K562 (cell line): ENCODE data around the gene LDB1. TPM values are rescaled to one million over a fixed set of nuclear protein-coding genes. Genes with fewer than 3 reads are reported as not detected.
A peak's percentile ranks its signal among the peaks of the same experiment; 100 is the strongest.

Source experiments
- ATAC-seq: fragments of 200-7000 bp; cut with Tn5 transposase; 3 replicates; pipeline ENCODE4 v1.9.1; 2020; ENCODE audit warnings: moderate library complexity
- BruUV-seq: library from RNA; stranded (reverse); fragments of 400-500 nt; replicated peaks from 2 replicates; lab custom pipeline; 2021; lab: Mats Ljungman, UMichigan
- CTCF ChIA-PET: fragments of 300-600 bp; formaldehyde crosslinking; extraction: SDS; loops from one replicate; lab custom pipeline; 2021; ENCODE audit warnings: low intra/inter-chr PET ratio; lab: Yijun Ruan, JAX
- POLR2A ChIA-PET: fragments of 300-600, 350-650 bp; sonication (Branson Sonifier 250); formaldehyde crosslinking; extraction: SDS; loops from one replicate; lab custom pipeline; 2021; ENCODE audit warnings: antibody characterized with exemption, inconsistent platforms; lab: Yijun Ruan, JAX
- DNase-seq, 4 experiments: peaks; one replicate each; pipeline versions ENCODE4 v3.0.0 to v3.0.0-alpha.2; 2011 to 2018; ENCODE audit warnings: low spot score in 3 of 4, mixed read lengths in 3 of 4; ENCODE audit errors: extremely low read depth in 1 of 4
- FAIRE-seq: peaks from 2 replicates; lab custom pipeline; 2011; peaks lifted over from hg19 to GRCh38; lab: Jason Lieb, UNC
- H2AFZ ChIP-seq: 2 replicates; pipeline ENCODE4 v1.6.0; 2011; ENCODE audit warnings: low read depth, low read length, control low read depth, inconsistent platforms
- H3K27ac ChIP-seq: fragments of 200-600 bp; 3 replicates; pipeline ENCODE4 v1.8.0; 2011; ENCODE audit warnings: low read depth, mild to moderate bottlenecking, control low read depth, inconsistent platforms, low read length, moderate library complexity, mixed read lengths; ENCODE audit errors: extremely low read depth
- H3K27me3 ChIP-seq, 2 experiments: fragments of 300-600 bp in 1 of 2; 2 replicates in 1 of 2; 3 replicates in 1 of 2; pipeline versions ENCODE4 v1.6.0 to v1.8.0; 2011; ENCODE audit warnings: inconsistent platforms in 2 of 2, low read length in 2 of 2, mild to moderate bottlenecking in 1 of 2, mixed read lengths in 1 of 2, moderate library complexity in 1 of 2; ENCODE audit not compliant: control insufficient read depth in 2 of 2, insufficient read depth in 2 of 2
- H3K36me3 ChIP-seq: fragments of 300-600 bp; 3 replicates; pipeline ENCODE4 v1.8.0; 2011; ENCODE audit warnings: mild to moderate bottlenecking, low read length, inconsistent platforms; ENCODE audit not compliant: control insufficient read depth, insufficient read depth
- H3K4me1 ChIP-seq, 2 experiments: fragments of 200-600 bp in 1 of 2; replicated peaks in 1 of 2; 2 replicates in 1 of 2; 3 replicates in 1 of 2; pipeline versions ENCODE4 v1.5.1 to v1.8.0; 2011; ENCODE audit warnings: inconsistent platforms in 2 of 2, low read length in 2 of 2, mild to moderate bottlenecking in 1 of 2, mixed read lengths in 1 of 2, moderate library complexity in 1 of 2; ENCODE audit not compliant: control insufficient read depth in 2 of 2, insufficient read depth in 2 of 2
- H3K4me2 ChIP-seq: 2 replicates; pipeline ENCODE4 v1.6.1; 2011; ENCODE audit warnings: low read length, control low read depth, inconsistent platforms, mixed read lengths; ENCODE audit not compliant: insufficient read depth
- H3K4me3 ChIP-seq: fragments of 200-600 bp; sonication (generic), shearing (Covaris generic); 2 replicates; pipeline ENCODE4 v1.5.1; 2016; ENCODE audit warnings: control low read depth, inconsistent platforms
- H3K79me2 ChIP-seq: fragments of 200-600 bp; 3 replicates; pipeline ENCODE4 v1.8.0; 2011; ENCODE audit warnings: low read length, inconsistent platforms; ENCODE audit not compliant: control insufficient read depth, insufficient read depth
- H3K9ac ChIP-seq, 2 experiments: 2 replicates each; pipeline versions ENCODE4 v1.6.0 to v1.6.1; 2011; ENCODE audit warnings: low read depth in 2 of 2, low read length in 2 of 2, control low read depth in 1 of 2, inconsistent platforms in 1 of 2, mild to moderate bottlenecking in 1 of 2, mixed read lengths in 1 of 2; ENCODE audit not compliant: insufficient read depth in 1 of 2
- H3K9me1 ChIP-seq: one replicate; pipeline ENCODE4 v1.6.0; 2011; ENCODE audit warnings: inconsistent platforms, mild to moderate bottlenecking, low read length, moderate library complexity; ENCODE audit not compliant: control insufficient read depth, insufficient read depth
- H3K9me3 ChIP-seq: replicated peaks from 2 replicates; pipeline ENCODE4 v1.5.1; 2011; ENCODE audit warnings: low read depth, low read length, inconsistent platforms; ENCODE audit not compliant: control insufficient read depth, insufficient read depth
- H4K20me1 ChIP-seq: replicated peaks from 2 replicates; pipeline ENCODE4 v1.6.1; 2011; ENCODE audit warnings: low read length, inconsistent platforms, mixed read lengths; ENCODE audit not compliant: control insufficient read depth, insufficient read depth
- CREM ChIP-seq: IDR thresholded peaks from 2 replicates; pipeline ENCODE4 v1.6.1; 2014; ENCODE audit warnings: antibody characterized with exemption, low read depth
- DNMT1 ChIP-seq: fragments of 450-650 bp; IDR thresholded peaks from 2 replicates; pipeline ENCODE4 v1.6.1; 2016; ENCODE audit warnings: antibody characterized with exemption, mild to moderate bottlenecking
- EP400 ChIP-seq: fragments of 450-650 bp; IDR thresholded peaks from 2 replicates; pipeline ENCODE4 v1.6.1; 2017; ENCODE audit warnings: antibody characterized with exemption, mild to moderate bottlenecking, moderate library complexity
- HMGN3 ChIP-seq: IDR thresholded peaks from 2 replicates; pipeline ENCODE4 v1.6.1; 2011; ENCODE audit warnings: borderline replicate concordance, low read depth, mild to moderate bottlenecking, mixed read lengths, low read length; ENCODE audit not compliant: insufficient read length; ENCODE audit errors: extremely low read depth
- KDM5B ChIP-seq: fragments of 200-600 bp; sonication (generic); IDR thresholded peaks from 2 replicates; pipeline ENCODE4 v1.6.1; 2012; ENCODE audit warnings: low read depth, mild to moderate bottlenecking, moderate library complexity, low read length, control low read depth, inconsistent platforms; ENCODE audit not compliant: insufficient replicate concordance
- MAZ ChIP-seq, 2 experiments: fragments of 450-650 bp in 1 of 2; sonication (generic) in 1 of 2; formaldehyde crosslinking; IDR thresholded peaks in 1 of 2; conservative IDR thresholded peaks in 1 of 2; 2 replicates each; pipeline versions ENCODE4 v1.4.0 to v1.5.0; 2020; ENCODE audit warnings: mild to moderate bottlenecking in 1 of 2, missing genetic modification reagents in 1 of 2
- NCOA1 ChIP-seq: fragments of 450-650 bp; IDR thresholded peaks from 2 replicates; pipeline ENCODE4 v1.6.1; 2016; ENCODE audit warnings: low read depth
- POLR2A ChIP-seq: fragments of 450-650 bp; conservative IDR thresholded peaks from 2 replicates; pipeline ENCODE4 v1.6.1; 2016
- RUNX1 ChIP-seq: sonication (generic); IDR thresholded peaks from 2 replicates; pipeline ENCODE4 v1.6.1; 2016; ENCODE audit warnings: antibody characterized with exemption, low read depth
- SMAD1 ChIP-seq: fragments of 150-350 bp; IDR thresholded peaks from 2 replicates; pipeline ENCODE4 v1.6.1; 2014; ENCODE audit warnings: low read length, low read depth; ENCODE audit not compliant: partially characterized antibody
- TCF7L2 ChIP-seq: fragments of 150-350 bp; IDR thresholded peaks from 2 replicates; pipeline ENCODE4 v1.6.1; 2016; ENCODE audit warnings: low read depth, mild to moderate bottlenecking, low read length, moderate library complexity
- U2AF1 ChIP-seq: fragments of 200-400 bp; formaldehyde crosslinking; optimal IDR thresholded peaks from 2 replicates; pipeline ENCODE3; 2017; ENCODE audit warnings: mild to moderate bottlenecking, low read depth, low read length, moderate library complexity
- ZEB2 ChIP-seq: fragments of 450-650 bp; IDR thresholded peaks from 2 replicates; pipeline ENCODE4 v1.6.1; 2016
- ZNF175 ChIP-seq: fragments of 200-800 bp; sonication (Bioruptor generic); IDR thresholded peaks from 2 replicates; pipeline ENCODE4 v1.6.1; 2016; ENCODE audit warnings: low read depth, mild to moderate bottlenecking, missing genetic modification characterization, missing compliant biosample characterization
- ZNF212 ChIP-seq: fragments of 450-650 bp; formaldehyde crosslinking; IDR thresholded peaks from 2 replicates; pipeline ENCODE4 v1.4.0; 2020; ENCODE audit warnings: mild to moderate bottlenecking
- WGBS: fragments of 100-300 bp; shearing (Covaris generic); methylation state at CpG from one replicate; pipeline ENCODE4 v1.1.6; 2016; ENCODE audit warnings: low coverage, mixed read lengths; ENCODE audit not compliant: insufficient coverage; ENCODE audit errors: missing lambda C conversion rate; 5-methylcytosine and 5-hydroxymethylcytosine counted together
- in situ Hi-C: fragments of 300-500 bp; cut with MboI; formaldehyde crosslinking; loops from 4 replicates; pipeline ENCODE4 v1.15.0; 2018; ENCODE audit warnings: inconsistent platforms, mixed read lengths
- intact Hi-C: fragments of 100-400 bp; cut with micrococcal nuclease; formaldehyde crosslinking; loops from 2 replicates; pipeline ENCODE4 v1.14.2; 2022
- polyA plus RNA-seq, 8 experiments: library from polyadenylated mRNA; depleted of rRNA in 4 of 8; stranded (reverse) in 5 of 8; unstranded in 3 of 8; fragments of >200 nt; fragmentation: Nextera tagmentation in 2 of 8; fragmentation: Illumina TruSeq in 1 of 8; extraction: Ambion mirVana in 2 of 8; extraction: Trizol in 1 of 8; gene quantifications; 2 replicates each; pipeline versions ENCODE4 v1.2.1 to v1.2.3, GENCODE V29; 2011 to 2014; ENCODE audit warnings: inconsistent platforms in 1 of 8, missing spikeins in 1 of 8
- total RNA-seq, 7 experiments: library from RNA; depleted of rRNA in 6 of 7; stranded (reverse); fragments of >200 nt in 6 of 7; fragmentation: Illumina TruSeq in 2 of 7; extraction: Trizol in 2 of 7; gene quantifications; 2 replicates each; pipeline versions ENCODE4 v1.2.1 to v1.2.3, GENCODE V29; 2011 to 2021; ENCODE audit warnings: low replicate concordance in 1 of 7
- TF ChIP-seq, protein P1 (sequence below): fragments of 450-650 bp; formaldehyde crosslinking; IDR thresholded peaks from 2 replicates; pipeline ENCODE4 v1.4.0; 2020; ENCODE audit warnings: mild to moderate bottlenecking, moderate library complexity
- TF ChIP-seq, protein P2 (sequence below): fragments of 200-800 bp; sonication (Bioruptor generic); IDR thresholded peaks from 2 replicates; pipeline ENCODE4 v1.6.1; 2017; ENCODE audit warnings: missing genetic modification characterization, missing compliant biosample characterization

Gene LDB1
- total and polyA plus RNA-seq, 9 of the 15 experiments (the other 6 are each of a cell fraction or from before 2014, with no cell fraction given): 1.9 to 137 (median 105) TPM

DNA sequence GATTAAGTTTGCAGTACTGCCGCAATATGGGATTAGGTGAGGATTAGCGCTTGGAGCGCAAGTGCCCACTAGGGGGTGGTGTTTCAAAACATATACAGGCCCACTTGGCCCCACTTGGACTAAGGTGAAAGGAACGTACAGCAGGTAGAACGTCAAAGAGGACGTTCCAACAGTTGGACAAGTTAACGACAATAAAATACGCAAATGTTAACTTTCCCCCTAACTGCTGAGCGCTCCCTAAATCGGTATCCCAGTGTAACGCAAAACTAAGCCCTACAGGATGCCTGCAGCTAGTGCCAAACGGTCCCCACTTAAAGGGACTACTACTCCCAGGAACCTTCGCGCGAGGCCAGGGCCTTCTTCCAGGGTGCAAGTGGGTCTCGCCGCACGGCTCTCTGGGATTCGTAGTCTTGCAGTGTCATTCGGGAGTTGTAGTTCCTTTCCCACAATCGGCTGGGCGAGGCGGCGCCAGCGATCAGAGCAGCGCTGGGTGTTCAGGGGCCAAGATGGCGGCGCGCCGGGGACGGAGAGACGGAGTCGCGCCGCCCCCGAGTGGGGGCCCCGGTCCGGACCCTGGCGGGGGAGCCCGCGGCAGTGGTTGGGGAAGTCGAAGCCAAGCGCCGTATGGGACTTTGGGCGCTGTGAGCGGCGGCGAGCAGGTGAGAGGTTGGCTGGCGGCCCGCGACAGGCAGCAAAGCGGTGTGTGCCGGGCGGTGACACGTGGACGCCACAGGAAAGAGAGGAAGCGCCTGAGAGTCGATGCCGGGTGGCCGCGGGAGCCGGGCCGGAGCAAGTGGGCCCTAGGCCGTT is 12.6 kb upstream of the LDB1 start, which contains the start of gene PPRC1:
Gene PPRC1 (plus strand): TSS at position 478 of the 810 bp plus-strand sequence. CDS start 29 bp downstream, at position 507.
- H3K36me3 ChIP-seq: peaks cover 32% of the 10 kb centered on the region
- peak within 1 kb of the TSS; percentile 96 for H3K4me3 ChIP-seq
- no TSS peak for BruUV-seq
- POLR2A ChIA-PET: interaction anchor here (0.6 to 2.5 kb wide), 5 partner anchors 10 to 587 kb away, joined by 3 to 16 read pairs (median 4); no protein-coding TSS in a partner anchor
- peaks cover 54% of the 10 kb centered on the region for H3K79me2 ChIP-seq
- H3K9ac ChIP-seq: peak within 1 kb of the TSS; percentile 94 to 99
- CTCF ChIA-PET: interaction anchor here (0.8 kb wide), 1 partner anchor 215 kb away, joined by 3 read pairs; no protein-coding TSS in a partner anchor
- H4K20me1 ChIP-seq: peaks cover 24% of the 10 kb centered on the region; the same call in 1 of the 2 replicates
- H3K9me1 ChIP-seq: peaks cover 8% of the 10 kb centered on the region
- under 1% methylated on average over 27 of the region's 64 CpGs for WGBS
- peak within 1 kb of the TSS; percentile 91 for H3K27ac ChIP-seq
- H3K27me3 ChIP-seq: no peaks in the 10 kb centered on the region
- in situ Hi-C loops: no loop called here
- H3K9me3 ChIP-seq: 0 out of 2 replicates have a peak, but pooled peaks cover 2% of the 10 kb centered on the region
- peak within 1 kb of the TSS; percentile 89 for H3K4me2 ChIP-seq
- H2AFZ ChIP-seq: peak within 1 kb of the TSS; percentile 99
- peaks cover 22 to 24% of the 10 kb centered on the region in 2 experiments; a peak in 4 of 5 replicates for H3K4me1 ChIP-seq
- ATAC-seq (peak; percentile 96), DNase-seq (peak; percentile 82 to 97 (median 86)), FAIRE-seq (peak; percentile 100)
- intact Hi-C loops: loop anchor here (1.0 kb wide), 2 partner anchors 20 kb away; partner anchors contain the start of gene NOLC1
- TF ChIP-seq EP400 (peak; percentile 95; the same call in 1 of the 2 replicates), ZNF175 (CRISPR knock-in tag) (peak; percentile 89), RUNX1 (no peak), TCF7L2 (no peak), NCOA1 (0 out of 2 replicates have a peak, but pooled peaks have one; percentile 32), CREM (peak; percentile 90), SMAD1 (peak; percentile 32), U2AF1 (peak; percentile 72), KDM5B (peak; percentile 39), MAZ (CRISPR knock-in tag; conservative IDR thresholded peaks at IDR 0.05 in 1 of 2, IDR thresholded peaks at IDR 0.05 in 1 of 2) (peak in 1 of 2 experiments; percentile 50; a peak in 1 of 4 replicates), ZEB2 (peak; percentile 61; the same call in 1 of the 2 replicates), DNMT1 (no peak), POLR2A (peak; percentile 89), HMGN3 (peak; percentile 69), ZNF212 (CRISPR knock-in tag) (no peak)
- TF ChIP-seq, protein P1, sequence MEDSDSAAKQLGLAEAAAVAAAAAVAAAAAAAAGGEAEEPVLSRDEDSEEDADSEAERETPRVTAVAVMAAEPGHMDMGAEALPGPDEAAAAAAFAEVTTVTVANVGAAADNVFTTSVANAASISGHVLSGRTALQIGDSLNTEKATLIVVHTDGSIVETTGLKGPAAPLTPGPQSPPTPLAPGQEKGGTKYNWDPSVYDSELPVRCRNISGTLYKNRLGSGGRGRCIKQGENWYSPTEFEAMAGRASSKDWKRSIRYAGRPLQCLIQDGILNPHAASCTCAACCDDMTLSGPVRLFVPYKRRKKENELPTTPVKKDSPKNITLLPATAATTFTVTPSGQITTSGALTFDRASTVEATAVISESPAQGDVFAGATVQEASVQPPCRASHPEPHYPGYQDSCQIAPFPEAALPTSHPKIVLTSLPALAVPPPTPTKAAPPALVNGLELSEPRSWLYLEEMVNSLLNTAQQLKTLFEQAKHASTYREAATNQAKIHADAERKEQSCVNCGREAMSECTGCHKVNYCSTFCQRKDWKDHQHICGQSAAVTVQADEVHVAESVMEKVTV: peak; percentile 34; the same call in 1 of the 2 replicates
- TF ChIP-seq, protein P2, sequence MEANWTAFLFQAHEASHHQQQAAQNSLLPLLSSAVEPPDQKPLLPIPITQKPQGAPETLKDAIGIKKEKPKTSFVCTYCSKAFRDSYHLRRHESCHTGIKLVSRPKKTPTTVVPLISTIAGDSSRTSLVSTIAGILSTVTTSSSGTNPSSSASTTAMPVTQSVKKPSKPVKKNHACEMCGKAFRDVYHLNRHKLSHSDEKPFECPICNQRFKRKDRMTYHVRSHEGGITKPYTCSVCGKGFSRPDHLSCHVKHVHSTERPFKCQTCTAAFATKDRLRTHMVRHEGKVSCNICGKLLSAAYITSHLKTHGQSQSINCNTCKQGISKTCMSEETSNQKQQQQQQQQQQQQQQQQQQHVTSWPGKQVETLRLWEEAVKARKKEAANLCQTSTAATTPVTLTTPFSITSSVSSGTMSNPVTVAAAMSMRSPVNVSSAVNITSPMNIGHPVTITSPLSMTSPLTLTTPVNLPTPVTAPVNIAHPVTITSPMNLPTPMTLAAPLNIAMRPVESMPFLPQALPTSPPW (CRISPR knock-in tag): peak; percentile 40; the same call in 1 of the 2 replicates
